Neuronal stem cell (in vitro differentiated cells): ENCODE measurements around the gene ZNF436.
"Not testable (repeated sequence)": the region's sequence is repeated elsewhere in the genome, so short reads cannot be mapped to it uniquely, and the experiment has no call there.

Source experiments
- DNase-seq: peaks from one replicate; pipeline ENCODE4 v3.0.0-alpha.2; 2013; ENCODE audit warnings: low spot score
- H2AFZ ChIP-seq: one replicate; pipeline ENCODE4 v1.6.1; 2013; ENCODE audit warnings: mild to moderate bottlenecking, low read length, inconsistent platforms
- H2AK5ac ChIP-seq: 2 replicates; pipeline ENCODE4 v1.6.1; 2013; ENCODE audit warnings: low read depth, mild to moderate bottlenecking, inconsistent platforms, low read length, moderate library complexity, mixed read lengths
- H2BK120ac ChIP-seq: 2 replicates; pipeline ENCODE4 v1.6.1; 2013; ENCODE audit warnings: low read depth, mild to moderate bottlenecking, inconsistent platforms, low read length, moderate library complexity, mixed read lengths
- H2BK12ac ChIP-seq: one replicate; pipeline ENCODE4 v1.6.1; 2013; ENCODE audit warnings: low read length, inconsistent platforms
- H2BK15ac ChIP-seq: 2 replicates; pipeline ENCODE4 v1.6.1; 2013; ENCODE audit warnings: mild to moderate bottlenecking, low read length, inconsistent platforms, mixed read lengths
- H2BK5ac ChIP-seq: one replicate; pipeline ENCODE4 v1.6.1; 2013; ENCODE audit warnings: inconsistent platforms, mild to moderate bottlenecking, low read length, moderate library complexity
- H3K14ac ChIP-seq: one replicate; pipeline ENCODE4 v1.6.1; 2013; ENCODE audit warnings: low read length, inconsistent platforms
- H3K18ac ChIP-seq: 2 replicates; pipeline ENCODE4 v1.6.1; 2013; ENCODE audit warnings: low read length, inconsistent platforms
- H3K23ac ChIP-seq: 2 replicates; pipeline ENCODE4 v1.6.1; 2013; ENCODE audit warnings: low read depth, mild to moderate bottlenecking, mixed read lengths, low read length, inconsistent platforms; ENCODE audit not compliant: poor library complexity
- H3K27ac ChIP-seq: replicated peaks from 3 replicates; pipeline ENCODE4 v1.5.1; 2013; ENCODE audit warnings: low read length, inconsistent platforms
- H3K27me3 ChIP-seq, 3 experiments: 2 replicates each; pipeline ENCODE4 v1.6.1; 2013; ENCODE audit warnings: low read length in 3 of 3, mild to moderate bottlenecking in 2 of 3, inconsistent platforms in 1 of 3, low read depth in 1 of 3, mixed read lengths in 1 of 3, moderate library complexity in 1 of 3; ENCODE audit not compliant: control insufficient read depth in 3 of 3, insufficient read depth in 3 of 3
- H3K36me3 ChIP-seq, 2 donors: replicated peaks in 1 of 2; 2 replicates each; pipeline ENCODE4 v1.6.1; 2013; ENCODE audit warnings: low read length in 2 of 2; ENCODE audit not compliant: control insufficient read depth in 2 of 2, insufficient read depth in 2 of 2
- H3K4ac ChIP-seq: 2 replicates; pipeline ENCODE4 v1.6.1; 2013; ENCODE audit warnings: inconsistent platforms, mild to moderate bottlenecking, low read length, moderate library complexity
- H3K4me1 ChIP-seq, 2 donors: 1 replicate in 1 of 2; 2 replicates in 1 of 2; pipeline ENCODE4 v1.6.1; 2013; ENCODE audit warnings: low read length in 2 of 2, low read depth in 1 of 2; ENCODE audit not compliant: control insufficient read depth in 2 of 2, insufficient read depth in 1 of 2
- H3K4me2 ChIP-seq: one replicate; pipeline ENCODE4 v1.6.1; 2013; ENCODE audit warnings: mild to moderate bottlenecking, low read length, inconsistent platforms; ENCODE audit not compliant: insufficient read depth, poor library complexity, severe bottlenecking
- H3K4me3 ChIP-seq, 2 donors: 2 replicates each; pipeline ENCODE4 v1.5.1; 2013; ENCODE audit warnings: low read length in 2 of 2, mild to moderate bottlenecking in 2 of 2, inconsistent platforms in 1 of 2, moderate library complexity in 1 of 2
- H3K79me1 ChIP-seq: one replicate; pipeline ENCODE4 v1.6.1; 2013; ENCODE audit warnings: low read depth, mild to moderate bottlenecking, inconsistent platforms, low read length, moderate library complexity
- H3K9ac ChIP-seq: one replicate; pipeline ENCODE4 v1.6.1; 2013; ENCODE audit warnings: mild to moderate bottlenecking, low read depth, low read length, inconsistent platforms; ENCODE audit not compliant: poor library complexity
- H3K9me3 ChIP-seq, 2 donors: replicated peaks in 1 of 2; 2 replicates each; pipeline versions ENCODE3 to v1.6.1; 2013; ENCODE audit warnings: low read length in 2 of 2, mild to moderate bottlenecking in 2 of 2, inconsistent platforms in 1 of 2, low read depth in 1 of 2, mixed read lengths in 1 of 2, moderate library complexity in 1 of 2; ENCODE audit not compliant: control insufficient read depth in 2 of 2, insufficient read depth in 1 of 2
- H4K8ac ChIP-seq: one replicate; pipeline ENCODE4 v1.6.1; 2013; ENCODE audit warnings: low read depth, mild to moderate bottlenecking, inconsistent platforms, low read length, moderate library complexity
- H4K91ac ChIP-seq: one replicate; pipeline ENCODE4 v1.6.1; 2013; ENCODE audit warnings: low read length, low read depth, mild to moderate bottlenecking, inconsistent platforms; ENCODE audit not compliant: poor library complexity
- WGBS, 2 donors: extraction: QIAGEN DNeasy Blood & Tissue Kit; methylation state at CpG; one replicate each; pipeline ENCODE4 v1.1.7; 2013; ENCODE audit warnings: missing lambda C conversion rate in 2 of 2, mixed read lengths in 1 of 2; ENCODE audit not compliant: insufficient read length in 2 of 2, insufficient replicate concordance in 1 of 2; ENCODE audit errors: extremely low coverage in 2 of 2; 5-methylcytosine and 5-hydroxymethylcytosine counted together

ZNF436 gene

GRCh38 chr1:23380719-23381118, 11.1 kb upstream of the ZNF436 start:
- H3K79me1 ChIP-seq, result no peaks in the 10 kb centered on the region
- no peak overlapping the region for H2BK120ac ChIP-seq
- no peak overlapping the region for H2AK5ac ChIP-seq
- H3K4ac ChIP-seq, result no peak overlapping the region
- DNase-seq, result no peak
- no peak overlapping the region for H2BK15ac ChIP-seq
- H3K23ac ChIP-seq, result no peak overlapping the region
- no peak overlapping the region for H3K27ac ChIP-seq
- H3K4me2 ChIP-seq, result no peak overlapping the region
- H4K91ac ChIP-seq, result no peak overlapping the region
- H3K36me3 ChIP-seq, result no peaks in the 10 kb centered on the region
- no peak overlapping the region for H2AFZ ChIP-seq
- H3K4me3 ChIP-seq, result no peak overlapping the region
- H3K27me3 ChIP-seq, result no peaks in the 10 kb centered on the region
- H2BK12ac ChIP-seq, result no peak overlapping the region
- peaks cover 5 to 8% of the 10 kb centered on the region in 2 donors for H3K4me1 ChIP-seq
- H2BK5ac ChIP-seq, result no peak overlapping the region
- peaks cover 0 to 5% of the 10 kb centered on the region in 2 donors for H3K9me3 ChIP-seq
- WGBS, 2 donors, result no CpG with 5 or more reads among the region's 5 CpGs
- H4K8ac ChIP-seq, result no peak overlapping the region
- no peak overlapping the region for H3K18ac ChIP-seq
- no peak overlapping the region for H3K14ac ChIP-seq
- no peak overlapping the region for H3K9ac ChIP-seq

- H2BK12ac ChIP-seq, H3K36me3 ChIP-seq, H3K9me3 ChIP-seq, H3K27me3 ChIP-seq, H3K4me1 ChIP-seq, H2AFZ ChIP-seq, H3K27ac ChIP-seq, H3K79me1 ChIP-seq, H2BK120ac ChIP-seq, H3K4me2 ChIP-seq, H2BK15ac ChIP-seq, DNase-seq, H2BK5ac ChIP-seq, H3K9ac ChIP-seq, H3K14ac ChIP-seq, H3K4me3 ChIP-seq, H4K91ac ChIP-seq, H4K8ac ChIP-seq, H3K18ac ChIP-seq, H3K4ac ChIP-seq, H2AK5ac ChIP-seq, H3K23ac ChIP-seq: not testable (repeated sequence)
- no CpG with 5 or more reads among the region's 4 CpGs for WGBS, 2 donors
These were observed 10.6 kb upstream of the ZNF436 start for GRCh38 chr1:23380236-23380635.

- WGBS, 2 donors, result no CpG with 5 or more reads among the region's 19 CpGs
- DNase-seq, result no peak
- Histone ChIP-seq H3K9ac (no peak overlapping the region), H2AK5ac (peak overlapping the region; percentile 71), H2BK120ac (no peak overlapping the region), H3K4ac (no peak overlapping the region), H4K91ac (no peak overlapping the region), H2AFZ (peak overlapping the region; percentile 59), H3K4me2 (no peak overlapping the region), H3K14ac (no peak overlapping the region), H3K27ac (peak overlapping the region; percentile 62), H4K8ac (no peak overlapping the region), H2BK5ac (no peak overlapping the region), H3K27me3 (no peaks in the 10 kb centered on the region), H3K4me1 (peaks cover 9 to 17% of the 10 kb centered on the region in 2 donors), H3K18ac (peak overlapping the region; percentile 55), H3K4me3 (peak overlapping the region in 1 of 2 donors; percentile 6), H2BK12ac (no peak overlapping the region), H3K36me3 (peaks cover 0 to 10% of the 10 kb centered on the region in 2 donors), H3K9me3 (peaks cover 0 to 4% of the 10 kb centered on the region in 2 donors), H3K79me1 (no peaks in the 10 kb centered on the region), H2BK15ac (no peak overlapping the region), H3K23ac (no peak overlapping the region)
These were observed 7.5 kb upstream of the ZNF436 start for GRCh38 chr1:23376890-23377811.

GRCh38 chr1:23374079-23374735, 4.6 kb upstream of the ZNF436 start:
- no CpG with 5 or more reads among the region's 12 CpGs for WGBS, 2 donors

More at GRCh38 chr1:23374079-23374735, 4.6 kb upstream of the ZNF436 start:
- H3K9me3 ChIP-seq, H3K14ac ChIP-seq, H3K79me1 ChIP-seq, H2AFZ ChIP-seq, H2AK5ac ChIP-seq, H3K4me2 ChIP-seq, H3K23ac ChIP-seq, H2BK5ac ChIP-seq, DNase-seq, H2BK12ac ChIP-seq, H3K9ac ChIP-seq, H2BK15ac ChIP-seq, H4K8ac ChIP-seq, H2BK120ac ChIP-seq, H3K27ac ChIP-seq, H4K91ac ChIP-seq, H3K4me3 ChIP-seq, H3K27me3 ChIP-seq, H3K4ac ChIP-seq: not testable (repeated sequence)
- peaks cover 30 to 31% of the 10 kb centered on the region in 2 donors for H3K4me1 ChIP-seq
- peak overlapping the region; percentile 44 for H3K18ac ChIP-seq
- H3K36me3 ChIP-seq, result peaks cover 0 to 18% of the 10 kb centered on the region in 2 donors
